Measurements from ENCODE around the gene PTEN. TPM values are rescaled to one million over a fixed set of nuclear protein-coding genes. Genes with fewer than 3 reads are reported as not detected.
"Not testable (repeated sequence)": the region's sequence is repeated elsewhere in the genome, so short reads cannot be mapped to it uniquely, and the experiment has no call there.

The PTEN gene
- total RNA-seq, 1 donor, result 171 TPM

DNA sequence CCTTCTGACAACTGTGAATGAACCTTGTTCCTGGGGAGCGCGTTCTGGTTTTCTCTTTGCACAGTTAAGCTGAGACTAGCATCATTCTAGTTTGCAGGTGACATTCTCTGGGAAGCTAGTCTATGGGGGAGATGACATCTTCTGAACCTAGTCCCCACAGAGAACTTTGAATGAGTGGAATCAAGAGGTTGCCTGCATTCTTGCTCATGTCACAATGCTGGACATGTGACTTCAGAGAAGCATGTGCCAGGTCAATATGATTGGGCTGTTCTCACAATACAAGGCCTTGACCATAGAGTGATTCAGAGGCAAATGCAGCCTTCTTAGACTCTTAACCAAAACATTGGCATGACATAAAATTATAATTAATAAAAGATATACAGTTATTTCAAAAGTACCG is 22.2 kb upstream of the PTEN start:
- Histone ChIP-seq H3K27me3 (ENCODE audit: insufficient read depth, low read length) (no peaks in the 10 kb centered on the region), H3K9me3 (ENCODE audit: low read depth, low read length) (no peaks in the 10 kb centered on the region), H3K4me1 (ENCODE audit: insufficient read depth, low read length) (no peaks in the 10 kb centered on the region), H3K4me3 (ENCODE audit: low read length) (no peak overlapping the region)

DNA sequence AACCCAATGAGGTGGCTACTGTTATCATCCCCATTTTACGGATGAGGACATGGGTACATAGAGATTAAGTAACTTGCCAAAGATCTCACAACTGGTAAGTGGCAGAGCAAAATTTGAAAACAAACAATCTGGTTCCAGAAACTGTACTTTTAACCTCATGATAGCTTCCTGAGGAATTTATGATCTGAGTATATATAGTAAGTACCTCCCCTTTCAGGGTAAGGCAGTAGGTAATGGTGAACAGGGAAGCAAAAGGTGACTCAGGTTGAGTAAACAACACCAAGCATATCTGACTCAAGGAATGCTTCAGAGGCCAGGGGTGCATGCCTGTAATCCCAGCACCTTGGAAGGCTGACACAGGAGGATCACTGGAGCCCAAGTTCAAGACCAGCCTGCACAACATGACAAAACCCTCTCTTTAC is 21.2 kb upstream of the PTEN start:
- Histone ChIP-seq H3K27me3 (ENCODE audit: insufficient read depth, low read length) (no peaks in the 10 kb centered on the region), H3K9me3 (ENCODE audit: low read depth, low read length) (no peaks in the 10 kb centered on the region), H3K4me3 (ENCODE audit: low read length) (no peak overlapping the region), H3K4me1 (ENCODE audit: insufficient read depth, low read length) (no peaks in the 10 kb centered on the region)

DNA sequence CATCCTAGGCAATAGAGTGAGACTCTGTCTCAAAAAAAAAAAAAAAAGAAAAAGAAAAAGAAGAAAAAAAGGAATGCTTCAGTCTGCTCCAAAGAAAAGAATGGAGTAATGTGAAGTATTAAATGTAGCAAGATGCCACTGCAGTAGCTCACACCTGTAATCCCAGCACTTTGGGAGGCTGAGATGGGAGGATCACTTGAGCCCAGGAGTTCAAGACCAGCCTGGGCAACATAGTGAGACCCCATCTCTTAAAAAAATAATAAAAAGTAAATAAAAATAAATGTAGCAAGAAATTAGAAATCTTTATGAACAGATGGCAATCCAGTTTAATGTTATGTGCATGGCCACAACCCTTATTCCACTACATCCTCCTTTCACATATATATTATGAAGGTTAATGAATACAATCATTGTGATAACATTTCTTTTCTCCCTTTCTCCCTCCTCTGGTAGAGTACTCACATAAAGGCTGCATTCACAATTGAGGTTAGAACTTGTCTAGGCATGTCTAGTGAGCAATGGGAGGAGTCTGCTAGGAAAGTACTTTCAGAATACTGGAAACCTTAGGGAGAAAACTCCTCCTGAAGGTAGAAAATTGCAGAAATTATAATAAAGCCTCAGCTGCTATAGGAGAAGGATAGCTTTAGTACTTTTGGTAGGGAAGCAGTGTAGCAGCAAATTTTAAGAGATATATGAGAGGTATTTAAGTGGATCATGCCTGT is 20.5 kb upstream of the PTEN start:
- no peaks in the 10 kb centered on the region for H3K9me3 ChIP-seq (ENCODE audit: low read depth, low read length)
- H3K27me3 ChIP-seq (ENCODE audit: insufficient read depth, low read length), result no peaks in the 10 kb centered on the region
- no peak overlapping the region for H3K4me3 ChIP-seq (ENCODE audit: low read length)
- H3K4me1 ChIP-seq (ENCODE audit: insufficient read depth, low read length), result no peaks in the 10 kb centered on the region

DNA sequence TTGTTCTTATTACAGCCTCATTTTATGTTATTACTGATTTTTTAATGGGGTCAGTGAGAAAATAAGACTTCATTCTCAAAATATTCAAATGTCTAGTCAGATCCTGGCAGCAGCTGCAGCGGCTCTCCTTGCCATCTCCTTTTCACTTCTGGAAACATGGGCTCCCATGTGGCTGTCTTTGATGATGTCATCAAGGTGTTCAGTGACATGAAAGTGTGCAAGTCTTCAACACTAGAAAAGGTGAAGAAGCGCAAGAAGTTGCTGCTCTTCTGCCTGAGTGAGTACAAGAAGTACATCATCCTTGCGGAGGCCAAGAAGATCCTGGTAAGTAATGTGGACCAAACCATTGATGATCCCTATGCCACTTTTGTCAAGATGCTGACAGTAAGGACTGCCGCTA is 19.7 kb upstream of the PTEN start:
- H3K9me3 ChIP-seq (ENCODE audit: low read depth, low read length), result no peaks in the 10 kb centered on the region
- no peak overlapping the region for H3K4me3 ChIP-seq (ENCODE audit: low read length)
- H3K4me1 ChIP-seq (ENCODE audit: insufficient read depth, low read length), result no peaks in the 10 kb centered on the region
- H3K27me3 ChIP-seq (ENCODE audit: insufficient read depth, low read length), result no peaks in the 10 kb centered on the region

DNA sequence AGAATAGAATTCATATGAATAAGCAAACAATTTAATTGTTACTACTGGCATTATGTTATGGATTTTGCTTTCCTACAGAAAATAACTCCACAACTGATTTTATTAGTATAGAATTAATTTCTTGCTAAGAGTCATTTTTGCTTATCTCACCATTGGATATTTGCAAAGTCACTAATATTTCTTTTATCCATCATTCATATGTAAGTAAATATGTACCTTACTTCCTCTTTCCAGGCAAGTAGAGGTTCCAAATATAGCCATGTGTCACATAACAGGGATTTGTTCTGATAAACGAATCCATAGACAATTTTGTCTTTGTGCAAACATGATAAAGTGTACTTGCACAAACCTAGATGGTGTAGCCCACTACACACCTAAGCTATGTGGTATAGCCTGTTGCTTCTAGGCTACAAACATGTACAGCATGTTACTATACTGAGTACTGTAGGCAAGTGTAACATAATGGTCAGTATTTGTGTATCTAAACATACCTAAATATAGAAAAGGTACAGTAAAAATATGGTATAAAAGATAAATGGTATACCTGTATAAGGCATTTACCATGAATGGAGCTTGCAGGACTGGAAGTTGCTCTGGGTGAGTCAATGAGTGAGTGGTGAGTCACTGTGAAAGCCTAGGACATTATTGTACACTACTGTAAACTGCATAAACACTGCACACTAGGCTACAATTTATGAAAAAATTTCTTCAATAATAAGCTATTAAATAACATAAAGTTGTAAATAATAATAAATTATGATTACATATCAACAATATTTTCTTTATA is 18.4 kb upstream of the PTEN start:
- Histone ChIP-seq H3K27me3 (ENCODE audit: insufficient read depth, low read length) (no peaks in the 10 kb centered on the region), H3K4me1 (ENCODE audit: insufficient read depth, low read length) (no peaks in the 10 kb centered on the region), H3K4me3 (ENCODE audit: low read length) (no peak overlapping the region), H3K9me3 (ENCODE audit: low read depth, low read length) (no peaks in the 10 kb centered on the region)

DNA sequence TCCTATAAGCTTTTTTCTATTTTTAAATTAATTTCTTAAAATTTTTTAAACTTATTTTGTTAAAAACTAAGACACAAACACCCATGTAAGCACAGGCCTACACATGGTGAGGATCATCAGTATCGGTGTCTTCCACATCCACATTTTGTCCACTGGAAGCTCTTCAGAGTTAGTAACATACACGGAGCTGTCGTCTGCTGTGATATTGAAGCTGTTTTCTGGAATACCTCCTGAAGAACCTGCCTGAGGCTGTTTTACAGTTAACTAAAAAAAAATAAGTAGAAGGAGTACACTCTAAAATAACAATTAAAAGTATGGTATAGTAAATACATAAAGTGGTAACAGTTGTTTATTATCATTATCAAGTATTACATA is 17.8 kb upstream of the PTEN start:
- Histone ChIP-seq H3K9me3 (ENCODE audit: low read depth, low read length) (no peaks in the 10 kb centered on the region), H3K27me3 (ENCODE audit: insufficient read depth, low read length) (no peaks in the 10 kb centered on the region)

DNA sequence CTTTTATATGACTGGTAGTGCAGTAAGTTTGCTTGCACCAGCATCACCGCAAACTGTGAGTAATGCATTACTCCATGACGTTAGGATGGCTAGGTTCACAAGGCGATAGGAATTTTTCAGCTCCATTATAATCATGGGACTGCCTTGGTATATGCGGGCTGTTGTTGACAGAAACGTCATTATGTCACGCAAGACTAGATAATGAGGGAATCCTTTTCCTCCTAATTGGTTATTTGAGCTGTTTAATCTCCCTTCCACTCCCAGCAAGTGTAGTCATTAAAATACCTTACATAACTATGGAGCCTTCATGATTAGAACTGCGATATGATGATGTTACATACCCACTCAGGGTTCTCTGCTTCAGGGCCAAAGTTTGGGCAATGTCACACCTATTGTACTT is 17.4 kb upstream of the PTEN start:
- Histone ChIP-seq H3K4me1 (ENCODE audit: insufficient read depth, low read length) (peaks cover 4% of the 10 kb centered on the region), H3K9me3 (ENCODE audit: low read depth, low read length) (no peaks in the 10 kb centered on the region), H3K27me3 (ENCODE audit: insufficient read depth, low read length) (no peaks in the 10 kb centered on the region), H3K4me3 (ENCODE audit: low read length) (no peak overlapping the region)

More for the DNA sequence above, 17.8 kb upstream of the PTEN start:
- peaks cover under 1% of the 10 kb centered on the region for H3K4me1 ChIP-seq (ENCODE audit: insufficient read depth, low read length)
- no peak overlapping the region for H3K4me3 ChIP-seq (ENCODE audit: low read length)

DNA sequence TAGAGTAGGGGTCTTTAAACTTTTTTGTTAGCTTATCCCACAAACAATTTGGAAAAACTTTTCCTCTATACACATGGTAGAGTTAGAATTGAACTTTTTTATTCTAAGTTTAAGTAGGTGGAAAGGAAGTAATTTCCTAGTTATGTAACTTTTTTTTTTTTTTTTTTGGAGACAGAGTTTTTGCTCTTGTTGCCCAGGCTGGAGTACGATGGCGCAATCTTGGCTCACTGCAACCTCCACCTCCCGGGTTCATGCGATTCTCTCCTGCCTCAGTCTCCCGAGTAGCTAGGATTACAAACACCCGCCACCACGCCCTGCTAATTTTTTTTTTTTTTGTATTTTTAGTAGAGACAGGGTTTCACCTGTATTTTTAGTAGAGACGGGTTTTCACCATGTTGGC is 16.7 kb upstream of the PTEN start:
- H3K9me3 ChIP-seq (ENCODE audit: low read depth, low read length); H3K4me1 ChIP-seq (ENCODE audit: insufficient read depth, low read length); H3K4me3 ChIP-seq (ENCODE audit: low read length); H3K27me3 ChIP-seq (ENCODE audit: insufficient read depth, low read length): not testable (repeated sequence)

DNA sequence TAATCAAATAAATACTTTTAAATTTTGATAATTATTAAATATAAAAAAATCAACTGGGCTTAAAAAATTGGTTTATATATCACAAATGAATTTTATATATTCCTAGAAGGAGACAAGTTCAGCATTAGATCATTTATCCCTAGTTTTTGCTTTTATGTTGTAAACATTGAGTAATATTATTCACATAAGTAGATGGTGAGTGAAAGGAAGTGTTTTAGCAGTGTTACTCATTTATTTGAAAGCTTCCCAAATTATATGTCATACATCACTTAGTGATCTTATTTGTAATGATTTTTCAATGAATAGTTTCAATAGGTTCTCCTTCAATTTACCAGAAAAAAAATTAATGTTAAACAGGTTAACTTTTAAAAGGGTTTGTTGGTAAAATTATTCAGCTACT is 15.9 kb upstream of the PTEN start:
- H3K27me3 ChIP-seq (ENCODE audit: insufficient read depth, low read length), result no peaks in the 10 kb centered on the region
- H3K4me3 ChIP-seq (ENCODE audit: low read length), result no peak overlapping the region
- no peaks in the 10 kb centered on the region for H3K9me3 ChIP-seq (ENCODE audit: low read depth, low read length)
- peaks cover 4% of the 10 kb centered on the region for H3K4me1 ChIP-seq (ENCODE audit: insufficient read depth, low read length)

DNA sequence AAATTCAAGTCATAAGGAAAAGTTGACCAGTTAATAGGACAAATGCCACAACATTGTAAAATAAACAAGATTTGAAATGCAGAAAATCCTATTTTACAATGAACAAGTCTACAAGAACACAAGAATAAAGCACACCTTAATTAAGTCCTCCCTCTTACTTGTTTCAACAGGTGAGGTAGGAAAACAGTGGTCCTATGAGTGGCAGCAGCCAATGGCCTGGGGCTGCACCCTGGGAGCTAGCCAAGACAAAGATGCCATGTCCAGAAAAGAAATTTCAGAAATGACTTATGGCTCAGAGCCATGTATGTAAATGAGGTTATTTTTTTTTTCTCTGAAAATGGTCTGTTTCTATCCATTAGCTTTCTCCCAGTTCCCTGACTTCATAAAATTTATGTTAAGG is 14.4 kb upstream of the PTEN start:
- Histone ChIP-seq H3K4me3 (ENCODE audit: low read length) (no peak overlapping the region), H3K27me3 (ENCODE audit: insufficient read depth, low read length) (no peaks in the 10 kb centered on the region), H3K9me3 (ENCODE audit: low read depth, low read length) (no peaks in the 10 kb centered on the region), H3K4me1 (ENCODE audit: insufficient read depth, low read length) (peaks cover 4% of the 10 kb centered on the region)

DNA sequence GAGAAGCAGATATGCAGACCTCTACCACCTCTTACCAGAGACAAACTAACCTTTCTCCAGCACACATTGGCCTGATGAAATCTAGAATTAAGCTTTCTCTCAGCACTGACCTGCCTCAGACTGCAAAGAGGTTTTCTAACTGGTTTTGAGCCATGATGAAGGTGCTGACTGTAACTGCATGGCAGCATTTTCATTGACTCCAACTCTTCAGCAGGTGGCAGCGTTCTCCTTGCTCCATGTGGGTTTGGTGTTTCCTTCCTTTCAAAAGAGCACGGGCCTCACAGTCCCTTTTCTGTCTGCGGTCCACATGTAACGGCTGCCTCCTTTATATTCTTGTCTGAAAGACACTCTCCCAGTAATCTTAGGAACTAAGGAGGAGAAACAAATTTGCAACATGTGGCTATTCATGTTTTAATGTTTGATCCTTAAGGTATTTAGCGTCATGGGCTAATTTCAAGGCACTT is 12.7 kb upstream of the PTEN start:
- H3K9me3 ChIP-seq (ENCODE audit: low read depth, low read length), result no peaks in the 10 kb centered on the region
- no peaks in the 10 kb centered on the region for H3K27me3 ChIP-seq (ENCODE audit: insufficient read depth, low read length)
- no peak overlapping the region for H3K4me3 ChIP-seq (ENCODE audit: low read length)
- H3K4me1 ChIP-seq (ENCODE audit: insufficient read depth, low read length), result peaks cover 4% of the 10 kb centered on the region

DNA sequence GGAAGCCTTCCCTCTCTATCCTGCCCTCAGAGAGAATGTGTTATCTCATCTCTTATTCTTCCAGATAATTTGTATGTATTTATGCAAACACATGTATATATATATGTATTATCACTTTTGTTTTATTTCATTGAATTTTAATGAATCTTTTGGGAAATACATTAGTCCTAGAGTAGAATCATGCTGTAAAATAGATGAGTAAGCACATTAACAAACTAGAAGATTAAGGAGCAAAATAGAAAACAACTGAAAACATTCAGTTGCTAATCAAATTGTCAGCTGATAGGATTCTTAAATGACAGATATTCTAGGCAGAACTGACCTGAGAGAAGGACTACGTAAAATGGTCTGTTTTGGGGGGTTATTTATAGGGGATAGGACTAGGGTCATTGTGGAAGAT is 11.3 kb upstream of the PTEN start:
- Histone ChIP-seq H3K9me3 (ENCODE audit: low read depth, low read length) (no peaks in the 10 kb centered on the region), H3K4me1 (ENCODE audit: insufficient read depth, low read length) (peaks cover 4% of the 10 kb centered on the region), H3K27me3 (ENCODE audit: insufficient read depth, low read length) (no peaks in the 10 kb centered on the region), H3K4me3 (ENCODE audit: low read length) (no peak overlapping the region)

GRCh38 chr10:87855247-87855646 is 8.2 kb upstream of the PTEN start:
- not testable (repeated sequence) for H3K4me1 ChIP-seq (ENCODE audit: insufficient read depth, low read length); H3K27me3 ChIP-seq (ENCODE audit: insufficient read depth, low read length); H3K4me3 ChIP-seq (ENCODE audit: low read length); H3K9me3 ChIP-seq (ENCODE audit: low read depth, low read length)

- H3K9me3 ChIP-seq (ENCODE audit: low read depth, low read length); H3K27me3 ChIP-seq (ENCODE audit: insufficient read depth, low read length); H3K4me3 ChIP-seq (ENCODE audit: low read length); H3K4me1 ChIP-seq (ENCODE audit: insufficient read depth, low read length): not testable (repeated sequence)
Measured at GRCh38 chr10:87855665-87856064, 7.8 kb upstream of the PTEN start.

DNA sequence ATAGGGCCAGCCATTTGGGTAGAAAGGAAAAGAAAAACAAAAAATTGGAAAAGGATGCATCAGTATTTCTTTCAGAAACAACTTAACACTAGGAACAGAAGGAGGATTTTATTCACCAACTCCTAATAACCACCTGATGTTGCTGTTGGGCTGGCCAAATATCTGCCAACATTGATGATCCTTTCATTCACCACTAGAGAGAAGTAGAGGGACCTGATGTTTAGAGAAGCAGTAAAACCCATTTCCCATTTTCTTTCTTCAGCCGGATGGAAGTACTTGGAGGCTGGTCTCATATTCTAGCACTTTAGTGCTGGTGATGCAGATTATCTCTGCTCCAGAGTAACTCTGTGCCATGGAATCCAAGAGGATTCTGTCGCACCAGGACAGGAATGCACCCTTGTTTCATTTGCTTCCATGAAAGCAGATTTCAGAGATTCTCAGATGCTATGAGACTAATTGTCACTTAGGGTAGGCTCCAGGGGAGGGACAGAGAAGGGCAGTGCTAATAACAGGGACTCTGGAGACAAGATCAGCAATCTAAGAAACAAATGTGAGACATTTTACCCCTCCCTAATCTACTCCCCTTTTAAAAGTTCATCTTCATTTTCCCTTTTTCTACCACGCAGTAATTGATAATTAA is 3.1 kb upstream of the PTEN start:
- no peaks in the 10 kb centered on the region for H3K27me3 ChIP-seq (ENCODE audit: insufficient read depth, low read length)
- H3K4me1 ChIP-seq (ENCODE audit: insufficient read depth, low read length), result peaks cover 19% of the 10 kb centered on the region
- no peaks in the 10 kb centered on the region for H3K9me3 ChIP-seq (ENCODE audit: low read depth, low read length)
- no peak overlapping the region for H3K4me3 ChIP-seq (ENCODE audit: low read length)

All from mononuclear cell (primary cell).